Globus pallidus (tissue), 1 donor: ENCODE data around the gene TCFL5.

ENCODE experiments used
- DNase-seq: peaks from one replicate; pipeline ENCODE4 v3.0.0-alpha.2; 2015; ENCODE audit warnings: low spot score

The TCFL5 gene

DNA sequence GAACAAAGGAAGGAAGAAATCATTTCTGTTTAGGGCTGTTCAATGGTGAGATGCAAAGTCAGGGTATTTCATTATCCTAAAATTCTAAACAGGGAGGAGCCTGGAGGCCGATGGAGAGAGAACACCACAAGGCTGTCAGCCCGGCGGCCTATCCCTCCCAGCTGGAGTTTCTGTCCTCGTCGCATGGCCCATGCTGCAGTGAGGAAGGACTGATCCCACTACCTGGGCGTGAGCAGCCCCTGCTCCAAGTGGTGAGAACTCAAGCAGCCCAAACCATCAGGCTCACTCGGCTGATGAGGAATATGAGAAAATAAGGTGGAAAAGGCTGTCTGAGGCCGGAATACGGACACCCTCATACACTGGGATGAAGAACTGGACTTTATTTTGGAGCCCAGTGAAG, 33.9 kb upstream of the TCFL5 start:
- DNase-seq = no peak

DNA sequence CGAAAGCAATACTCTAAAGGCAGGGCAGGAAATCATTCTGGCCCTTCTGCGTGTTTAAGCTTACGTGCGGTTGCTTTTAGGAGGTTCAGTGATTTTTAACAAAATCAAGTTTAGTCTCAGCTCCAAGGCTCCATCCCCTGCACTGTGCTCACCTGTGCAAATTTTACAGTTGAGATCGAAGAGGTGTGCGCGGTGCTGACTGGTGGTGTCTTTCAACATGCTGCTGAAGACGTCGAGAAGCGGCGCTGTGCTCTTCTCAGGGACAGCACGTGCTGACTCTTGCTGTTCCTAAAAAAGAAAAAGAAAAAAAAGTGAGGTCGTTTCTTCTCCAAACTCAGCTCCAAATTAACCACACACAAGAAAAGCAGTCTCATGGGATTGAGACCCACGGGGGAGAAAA, 32.6 kb upstream of the TCFL5 start:
- no peak for DNase-seq

DNA sequence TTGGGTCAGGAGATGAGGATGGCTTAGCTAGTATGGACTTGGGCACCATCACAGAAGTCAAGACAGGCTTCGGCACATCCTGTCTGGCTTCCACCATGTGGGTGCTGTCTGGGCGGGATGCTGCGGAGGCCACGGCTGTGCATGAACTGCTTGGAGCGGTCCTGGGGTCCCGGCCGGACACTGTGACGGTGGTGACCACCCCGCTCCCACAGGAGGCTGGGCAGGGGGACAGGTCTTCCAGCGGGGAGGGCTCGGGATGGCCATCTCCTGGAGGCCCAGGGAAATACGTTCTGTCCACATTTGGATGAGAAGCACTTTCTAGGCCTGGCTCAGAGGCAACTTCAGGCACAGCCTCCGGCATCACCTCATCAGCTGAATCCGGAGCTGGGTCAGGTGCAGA, 32.1 kb upstream of the TCFL5 start:
- DNase-seq = no peak

DNA sequence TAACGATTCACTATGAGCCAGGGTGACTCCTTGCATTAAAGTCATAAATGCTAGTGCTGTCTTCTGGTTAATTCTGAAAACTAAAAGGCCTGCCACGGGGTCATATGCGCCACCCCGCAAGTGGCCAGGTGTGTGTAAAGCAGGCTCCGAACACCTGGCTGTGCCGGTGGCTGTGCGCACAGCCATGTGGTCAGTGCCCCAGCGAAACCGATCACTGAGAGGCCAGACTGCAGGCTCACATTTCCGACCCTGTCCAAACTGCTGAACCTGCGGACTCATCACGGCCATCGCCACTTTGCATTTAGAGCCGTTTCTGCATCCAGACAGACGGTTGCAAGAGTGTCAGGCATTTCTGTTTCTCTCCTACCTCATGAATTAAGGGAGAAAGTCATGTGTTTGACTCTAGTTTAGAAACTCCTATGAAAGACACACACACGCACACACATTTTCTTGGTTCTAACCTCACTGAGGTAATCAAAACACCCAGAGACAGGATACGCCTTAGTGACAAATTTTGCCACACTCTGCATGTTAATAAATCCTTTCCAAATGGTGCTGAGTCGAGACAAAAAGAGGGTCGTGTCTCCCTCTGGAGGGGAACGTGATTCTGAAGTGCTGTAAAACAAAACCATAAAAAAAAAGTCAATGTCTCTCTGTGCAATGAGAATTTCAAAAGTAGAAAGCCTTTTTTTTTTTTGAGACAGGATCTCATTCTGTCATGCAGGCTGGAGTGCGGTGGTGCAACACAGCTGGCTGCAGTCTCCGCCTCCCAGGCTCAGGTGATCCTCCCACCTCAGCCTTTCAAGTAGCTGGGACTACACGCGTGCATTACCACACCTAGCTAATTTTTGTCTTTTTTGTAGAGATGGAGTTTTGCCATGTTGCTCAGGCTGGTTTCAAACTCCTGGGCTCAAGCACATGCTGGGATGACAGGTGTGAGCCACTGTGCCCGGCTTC, 31.0 kb upstream of the TCFL5 start:
- no peak for DNase-seq

DNA sequence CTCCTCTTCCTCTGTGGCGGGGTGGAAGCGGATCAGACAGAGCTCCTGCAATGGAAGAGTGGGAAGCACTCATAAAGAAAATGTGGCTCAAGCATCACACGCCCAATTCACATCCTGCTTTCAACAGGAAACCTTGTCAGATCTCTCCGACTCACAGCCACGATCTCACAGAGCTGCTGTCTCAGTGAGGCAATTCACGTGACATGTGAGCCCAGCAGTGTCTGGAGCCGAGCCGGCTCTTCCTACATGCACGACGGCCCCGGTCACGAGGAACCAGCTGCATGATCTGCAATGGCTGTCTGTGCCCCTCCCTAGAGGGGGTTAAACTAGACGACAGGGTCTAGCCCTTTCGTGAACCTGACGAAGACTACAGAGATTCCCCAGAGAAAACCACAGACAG, 29.5 kb upstream of the TCFL5 start:
- no peak for DNase-seq

- no peak for DNase-seq
These were observed 28.8 kb upstream of the TCFL5 start for GRCh38 chr20:62890444-62890843.

GRCh38 chr20:62889871-62890270, 28.2 kb upstream of the TCFL5 start:
- DNase-seq = no peak

DNA sequence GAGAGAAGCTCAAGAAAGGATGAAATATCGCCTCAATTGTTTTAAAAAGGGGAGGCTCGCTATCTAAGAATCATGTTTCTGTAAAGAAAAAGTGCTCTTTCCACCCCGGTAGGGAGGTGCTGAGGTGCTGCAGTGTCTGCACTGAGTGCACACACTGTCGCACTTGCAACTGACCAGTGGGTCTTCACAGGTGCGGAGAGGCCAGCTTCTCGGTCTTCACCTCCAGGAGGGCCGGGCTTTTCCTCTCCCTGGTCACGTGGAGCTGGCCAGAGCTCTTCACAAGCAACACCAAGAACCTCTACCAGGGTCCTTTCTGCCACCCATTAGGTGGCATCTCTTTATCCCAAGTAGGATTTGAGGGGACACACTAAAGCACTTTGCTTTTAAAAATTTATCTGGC, 27.8 kb upstream of the TCFL5 start:
- DNase-seq = no peak

DNA sequence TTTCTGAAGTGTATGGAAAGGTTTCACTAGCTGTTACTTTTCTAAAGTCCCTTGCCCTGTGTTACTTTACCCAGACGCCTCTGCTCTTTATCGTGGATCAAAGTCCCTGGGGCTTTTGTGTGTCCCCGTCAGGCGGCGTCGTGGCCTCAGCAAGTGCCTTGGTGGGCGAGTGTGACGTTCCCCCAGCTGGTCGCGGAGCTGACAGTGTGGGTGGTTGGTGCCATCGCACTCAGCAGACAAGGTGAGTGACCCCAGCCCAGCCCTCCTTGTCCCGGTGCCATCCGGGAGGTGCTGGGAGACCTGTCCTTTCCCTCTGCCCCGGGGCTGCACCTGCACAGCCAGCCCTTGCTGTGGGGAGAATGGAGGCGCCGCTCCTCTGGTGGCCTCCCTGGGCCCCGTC, 27.3 kb upstream of the TCFL5 start:
- no peak for DNase-seq

DNA sequence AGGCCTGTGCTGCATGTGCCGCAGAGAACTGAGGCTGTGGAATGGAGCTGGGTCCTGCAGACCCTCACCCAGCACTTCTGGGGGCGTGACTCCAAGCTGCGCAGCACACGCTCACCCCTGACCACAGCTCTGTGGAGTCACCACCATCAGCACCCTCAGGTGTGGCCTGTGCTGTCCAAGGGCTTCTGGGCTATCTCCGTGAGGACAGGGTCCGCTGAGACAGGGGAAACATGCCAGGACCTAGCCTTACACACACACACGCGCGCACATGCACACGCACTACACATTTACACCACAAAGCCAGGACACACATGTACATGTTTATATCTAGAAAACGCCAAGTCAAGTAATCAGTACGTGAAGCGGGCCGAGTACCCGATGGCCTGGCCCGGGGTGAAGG, 26.8 kb upstream of the TCFL5 start:
- DNase-seq = no peak

DNA sequence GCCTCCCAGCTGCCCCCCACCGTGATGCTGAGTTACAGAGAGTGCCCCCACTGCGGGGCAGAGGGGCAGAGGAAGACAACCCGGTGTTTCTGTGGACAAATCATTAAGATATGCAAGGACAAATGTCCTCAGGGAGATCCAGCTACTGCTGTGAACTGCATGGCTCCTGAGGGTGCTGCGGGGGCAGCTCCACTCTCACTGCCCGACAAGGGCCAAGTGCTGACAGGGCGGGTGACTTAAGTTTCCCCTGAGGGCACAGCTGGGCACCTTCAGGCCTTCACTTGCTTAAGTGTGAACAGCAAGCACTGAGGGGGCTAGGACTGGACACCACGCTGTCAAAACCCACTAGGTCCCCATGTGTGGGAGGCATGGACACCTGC, 26.2 kb upstream of the TCFL5 start:
- no peak for DNase-seq

DNA sequence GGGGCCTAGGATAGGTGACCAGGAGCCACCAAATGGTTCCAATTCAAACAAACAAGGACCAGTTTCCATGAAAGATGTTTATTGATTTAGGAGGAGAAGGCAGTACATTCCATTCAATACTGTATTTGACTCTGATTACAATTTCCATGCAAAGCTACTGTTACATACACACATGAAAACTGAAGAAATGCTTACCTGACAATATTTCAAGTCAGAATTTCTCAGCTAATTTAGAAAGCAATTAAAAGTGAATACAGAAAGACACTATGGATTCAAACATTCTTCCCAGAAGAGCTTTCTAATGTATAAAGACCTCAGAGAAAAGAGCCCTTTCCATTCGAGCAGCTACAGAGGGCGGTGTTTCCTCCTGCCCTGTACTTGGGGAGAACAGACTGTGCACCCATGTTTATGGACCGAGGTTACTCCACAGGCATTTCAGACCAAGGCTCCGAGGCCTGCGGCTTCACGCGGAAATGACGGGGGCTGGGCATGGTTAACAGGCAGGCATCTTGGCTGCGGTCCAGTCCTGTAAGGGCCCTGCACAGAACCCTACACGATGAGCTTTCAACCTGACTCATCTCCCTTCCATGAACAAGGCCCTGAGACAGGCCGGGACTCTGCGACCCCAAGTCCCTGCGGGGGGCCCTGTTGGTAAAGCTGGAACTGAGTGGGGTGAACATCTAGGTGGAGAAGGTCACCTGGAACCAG, 25.7 kb upstream of the TCFL5 start:
- DNase-seq = no peak

- DNase-seq = no peak
These were observed 25.1 kb upstream of the TCFL5 start for GRCh38 chr20:62886709-62887058.

DNA sequence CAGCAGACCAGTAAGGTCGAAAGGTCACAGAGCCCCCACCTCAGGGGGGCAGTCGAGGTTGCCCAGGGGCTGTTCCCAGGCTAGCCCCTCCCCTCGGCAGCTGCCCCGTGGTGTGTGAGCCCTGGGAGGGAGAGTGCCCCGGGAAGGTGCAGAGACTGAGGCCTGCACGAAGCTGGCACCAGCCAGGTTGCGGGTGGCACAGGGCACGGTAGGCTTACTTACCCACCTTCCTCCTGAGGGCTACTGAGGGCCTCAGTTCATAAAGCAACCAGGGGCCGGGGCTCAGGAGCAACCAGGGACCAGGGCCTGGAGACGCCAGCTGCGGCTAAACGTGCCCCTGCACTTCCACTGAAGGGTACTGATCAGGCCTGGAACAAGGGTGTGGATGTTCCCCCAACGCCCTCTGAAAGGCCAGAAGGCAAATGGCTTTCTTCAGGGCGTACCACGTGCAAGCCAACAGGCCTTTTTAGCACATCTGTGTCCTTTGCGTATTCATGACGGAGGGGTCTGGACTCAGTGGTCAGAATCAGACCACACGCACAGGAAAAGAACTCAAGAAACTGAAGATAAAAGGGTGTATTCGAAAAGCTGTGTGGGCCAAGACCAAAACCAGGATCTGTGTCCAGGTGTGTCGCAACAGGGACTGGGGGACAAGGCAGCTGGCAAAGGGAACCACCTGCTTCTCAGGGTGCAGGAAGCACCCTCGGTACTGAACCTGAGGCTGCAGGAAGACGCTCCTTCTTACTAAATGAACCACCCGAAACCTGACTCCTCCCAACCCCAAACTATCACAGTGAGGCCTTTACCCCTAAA, 24.5 kb upstream of the TCFL5 start:
- no peak for DNase-seq

DNA sequence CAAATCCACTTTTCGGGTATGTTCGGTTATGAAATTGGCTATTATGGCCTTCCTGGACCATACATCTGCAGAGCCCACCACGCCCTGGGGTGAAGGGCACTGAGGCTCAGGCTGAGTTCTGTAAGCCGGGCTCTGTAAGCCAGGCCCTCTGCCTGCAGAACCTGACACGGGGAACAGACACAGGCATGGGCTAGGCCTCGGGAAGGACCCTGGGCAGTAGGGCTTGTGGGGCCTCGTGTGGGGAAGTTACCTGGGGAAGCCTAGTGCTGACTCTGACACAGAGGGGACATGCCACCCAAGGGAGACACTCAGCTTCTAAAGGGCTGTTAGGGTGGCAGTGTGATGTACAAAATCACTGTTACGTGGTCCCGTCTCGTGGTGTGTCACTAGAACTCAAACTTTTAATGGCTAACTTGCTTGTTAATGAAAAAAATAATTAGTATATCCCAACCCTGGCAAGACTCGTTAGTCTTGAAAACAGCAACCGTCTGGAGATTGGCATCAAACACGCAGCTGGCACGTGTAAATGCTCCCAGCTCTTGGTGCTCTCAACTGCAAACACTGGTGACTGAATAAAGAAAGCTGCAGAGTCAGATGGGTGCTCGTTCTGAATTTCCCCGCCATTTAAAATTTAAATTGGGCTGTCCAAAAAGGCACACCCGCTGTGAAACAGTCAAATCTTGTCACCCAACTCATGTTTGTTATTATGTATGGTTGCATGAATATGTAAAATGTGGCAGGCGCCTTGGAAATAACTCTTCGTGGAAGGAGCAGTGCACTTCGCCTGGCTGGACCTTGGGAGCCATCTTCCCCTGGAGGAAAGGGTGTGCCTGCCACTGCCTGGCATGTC, 23.6 kb upstream of the TCFL5 start:
- DNase-seq = no peak

DNA sequence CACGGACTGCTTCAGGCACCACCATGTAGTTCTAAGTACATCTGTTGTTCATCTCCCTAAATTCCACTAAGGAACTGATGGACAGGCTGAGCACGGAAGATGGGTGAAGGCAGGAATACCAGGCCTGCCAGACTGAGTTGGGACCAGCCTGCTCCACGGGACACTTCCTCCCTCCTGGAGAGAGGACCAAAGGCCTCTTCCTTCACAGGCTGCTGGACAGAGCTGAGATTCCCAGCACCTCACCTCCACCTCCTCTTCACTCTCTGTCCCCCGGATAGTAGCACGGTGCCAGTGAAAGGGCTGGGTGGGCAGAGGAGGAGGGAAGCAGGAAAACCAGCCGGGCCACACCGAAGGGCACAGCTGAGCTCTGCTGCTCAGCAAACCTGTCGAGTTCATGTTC, 22.9 kb upstream of the TCFL5 start:
- DNase-seq = no peak

GRCh38 chr20:62882426-62882825, 20.8 kb upstream of the TCFL5 start:
- DNase-seq = no peak

GRCh38 chr20:62881662-62882395, 20.2 kb upstream of the TCFL5 start:
- no peak for DNase-seq

DNA sequence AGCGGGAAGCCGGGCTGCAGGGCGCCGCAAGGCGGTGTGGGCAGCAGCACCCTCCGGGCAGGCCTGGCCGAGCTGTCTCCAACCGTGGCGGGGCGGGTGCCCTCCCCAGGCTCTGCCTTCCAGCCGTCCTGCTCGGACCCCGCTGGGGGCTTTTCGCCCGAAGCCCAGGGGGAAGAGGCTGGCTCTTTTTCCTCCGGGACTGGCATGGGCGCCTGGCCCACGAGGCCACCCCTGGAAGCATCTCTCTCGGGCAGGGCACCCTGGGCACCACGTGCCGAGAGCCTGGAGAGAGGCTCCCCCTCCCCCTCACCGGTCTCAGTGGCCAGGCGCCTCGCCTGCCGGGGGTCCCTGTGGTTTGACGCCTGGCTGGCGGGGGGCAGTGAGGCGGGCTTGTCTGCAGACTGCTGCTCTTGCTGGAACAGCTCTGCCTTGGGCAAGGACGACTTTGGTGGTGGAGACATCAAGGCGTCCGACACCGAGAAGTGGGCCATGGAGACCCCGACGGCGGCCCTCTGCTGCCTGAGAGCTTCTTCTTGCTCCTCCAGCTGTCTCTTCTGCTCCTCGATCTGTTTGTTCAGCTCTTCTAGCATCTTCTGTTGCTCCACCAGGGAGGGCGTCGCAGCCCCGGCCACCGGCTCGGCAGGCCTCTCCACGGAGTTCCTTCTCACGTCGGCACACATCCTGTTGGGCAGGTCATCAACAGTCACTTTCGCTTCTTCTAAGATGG, 19.5 kb upstream of the TCFL5 start:
- DNase-seq = no peak

DNA sequence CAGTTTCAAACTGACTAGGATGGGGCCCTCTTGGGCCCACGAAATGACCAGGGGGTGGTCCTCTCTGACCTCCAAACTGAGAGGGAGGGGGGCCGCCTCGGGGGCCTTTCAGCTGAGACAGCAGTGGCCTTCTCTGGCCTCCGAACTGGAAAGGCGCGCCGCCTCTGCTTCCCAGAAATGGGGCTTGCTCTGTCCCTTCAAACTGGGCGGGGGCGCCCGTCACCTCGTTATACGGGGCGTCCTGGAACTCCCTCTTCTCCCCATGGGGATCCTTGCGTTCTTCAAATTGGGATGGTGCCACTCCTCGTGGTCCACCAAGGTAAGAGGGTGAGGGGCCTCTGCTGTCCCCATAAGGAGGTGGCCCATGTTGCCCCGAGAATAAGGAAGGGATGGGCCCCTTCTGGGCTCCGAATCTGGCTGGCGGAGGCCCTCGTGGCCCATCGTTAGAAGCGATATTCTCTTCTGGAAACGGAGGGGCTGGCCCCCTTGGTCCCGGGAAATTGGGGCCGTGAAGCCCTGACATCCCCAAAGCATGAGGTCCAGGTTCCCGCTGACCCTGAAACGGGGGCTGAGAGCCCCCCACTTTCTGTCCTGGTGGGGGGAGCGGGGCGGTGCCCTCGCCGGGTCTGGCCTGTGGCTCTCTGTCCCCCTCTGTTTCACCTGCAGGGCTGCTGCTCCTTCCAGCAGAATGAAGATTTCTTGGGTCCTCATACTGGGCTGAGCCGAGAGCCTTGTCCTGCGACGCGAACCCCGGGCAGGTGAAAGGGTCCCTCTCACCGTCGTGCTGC, 18.7 kb upstream of the TCFL5 start:
- DNase-seq = no peak
